Putamen (tissue), 1 donor: ENCODE results near the gene CAMSAP3.
"Not testable (repeated sequence)": the region's sequence is repeated elsewhere in the genome, so short reads cannot be mapped to it uniquely, and the experiment has no call there.

Source experiments
- DNase-seq: peaks from one replicate; pipeline ENCODE4 v3.0.0-alpha.2; 2016; ENCODE audit warnings: low spot score

Gene CAMSAP3

DNA sequence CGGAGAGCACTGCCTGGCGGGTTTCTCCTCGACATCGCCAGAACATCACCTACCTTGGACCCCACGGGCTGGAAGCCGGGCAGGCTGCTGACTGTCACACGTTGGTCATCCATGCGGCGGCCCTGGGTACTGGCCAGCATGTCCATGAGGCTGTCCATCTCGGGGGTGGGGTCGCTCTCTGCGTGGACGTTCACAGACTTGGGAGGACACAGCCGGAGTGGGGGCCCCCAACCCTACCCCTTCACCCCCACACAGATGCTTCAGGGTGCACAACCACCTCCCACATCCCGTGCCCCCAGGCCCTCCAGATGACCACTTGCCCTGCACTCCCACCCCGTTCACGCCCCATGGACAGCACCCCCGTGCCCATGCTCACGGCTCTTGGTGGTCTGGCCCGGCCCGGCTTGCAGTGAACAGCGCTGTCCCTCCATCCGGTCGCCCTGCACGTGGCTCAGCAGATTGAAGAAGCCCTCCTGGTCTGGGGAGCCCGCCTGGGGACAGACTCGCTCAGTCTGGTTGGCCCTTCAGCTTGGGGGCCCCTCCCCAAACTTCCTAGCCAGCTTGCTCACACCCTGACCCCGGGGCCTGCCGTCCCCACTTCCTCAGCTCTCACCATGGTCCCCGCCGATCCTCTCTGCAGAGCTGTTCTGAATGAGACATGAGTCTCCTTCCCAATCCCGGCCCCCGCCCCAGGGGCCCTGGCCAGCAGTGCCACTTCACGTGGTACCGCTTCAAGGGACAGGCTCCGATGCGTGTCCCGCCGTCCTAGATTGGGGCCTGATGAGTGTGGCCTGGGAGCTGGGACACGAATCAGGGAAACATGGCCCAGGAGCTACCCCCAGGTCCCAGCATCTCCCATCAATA, 36.9 kb downstream of the CAMSAP3 start:
- no peak for DNase-seq

DNA sequence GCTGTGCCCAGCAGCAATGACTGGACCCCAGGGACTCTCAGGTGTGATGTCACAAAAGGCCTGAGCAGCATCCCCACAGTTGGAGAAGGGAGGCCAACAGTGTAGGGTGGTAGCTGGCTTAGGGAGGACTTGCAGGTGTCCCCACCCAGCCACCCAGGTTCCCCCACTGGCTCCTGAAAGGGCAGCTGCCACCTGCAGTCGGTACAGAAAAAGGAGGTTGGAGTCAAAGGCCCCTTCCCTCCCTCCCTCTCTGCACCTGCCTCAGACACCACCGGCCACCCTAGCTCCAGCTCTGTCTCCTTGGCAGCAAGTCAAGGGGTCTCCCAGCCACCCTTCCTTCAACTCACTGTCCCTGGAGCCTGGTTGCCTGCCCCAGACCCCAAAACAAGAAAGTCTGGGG, 38.0 kb downstream of the CAMSAP3 start, which contains the start of gene PCP2:
TSS of gene PCP2 (minus strand) at position 22 of the 400 bp plus-strand sequence. CDS start 262 bp downstream, outside the sequence.
- no peak for DNase-seq

DNA sequence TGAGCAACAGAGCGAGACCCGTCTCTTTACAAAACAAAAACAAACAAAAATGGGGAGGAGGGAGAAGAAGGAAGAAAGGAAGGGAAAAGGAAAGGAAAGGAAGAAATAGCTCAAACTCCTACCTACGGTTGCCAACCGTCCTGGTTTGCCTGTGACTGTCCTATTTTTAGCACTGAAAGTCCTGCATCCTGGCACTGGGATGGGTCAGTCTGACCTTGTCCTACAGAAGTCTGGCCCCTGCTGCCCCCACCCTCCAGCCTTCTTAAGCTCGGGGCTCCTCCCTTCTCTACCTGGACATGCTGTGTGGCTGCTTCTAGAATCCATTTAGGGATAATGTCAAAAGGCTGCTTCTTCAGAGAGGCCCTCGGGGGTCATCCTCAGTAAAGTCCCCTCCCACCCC, 40.0 kb downstream of the CAMSAP3 start:
- DNase-seq: no peak

DNA sequence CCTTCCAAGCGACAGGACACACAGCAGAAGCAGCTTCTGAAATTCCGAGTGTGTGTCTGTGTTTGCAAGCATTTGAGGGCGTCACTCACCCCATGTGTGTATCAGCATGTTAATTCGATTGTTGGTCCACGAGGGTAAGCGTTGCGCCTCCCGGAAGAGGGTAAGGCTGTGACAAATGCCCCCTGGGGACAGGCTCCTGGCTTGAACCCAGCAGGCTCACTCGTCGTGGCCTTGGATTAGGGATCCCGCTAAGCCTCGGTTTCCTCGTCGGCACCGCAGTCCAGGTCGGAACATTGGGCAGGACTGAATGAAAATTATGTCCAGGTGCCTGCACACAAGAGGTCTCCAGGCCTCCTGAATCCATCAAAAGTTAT, 40.6 kb downstream of the CAMSAP3 start:
- DNase-seq: no peak

DNA sequence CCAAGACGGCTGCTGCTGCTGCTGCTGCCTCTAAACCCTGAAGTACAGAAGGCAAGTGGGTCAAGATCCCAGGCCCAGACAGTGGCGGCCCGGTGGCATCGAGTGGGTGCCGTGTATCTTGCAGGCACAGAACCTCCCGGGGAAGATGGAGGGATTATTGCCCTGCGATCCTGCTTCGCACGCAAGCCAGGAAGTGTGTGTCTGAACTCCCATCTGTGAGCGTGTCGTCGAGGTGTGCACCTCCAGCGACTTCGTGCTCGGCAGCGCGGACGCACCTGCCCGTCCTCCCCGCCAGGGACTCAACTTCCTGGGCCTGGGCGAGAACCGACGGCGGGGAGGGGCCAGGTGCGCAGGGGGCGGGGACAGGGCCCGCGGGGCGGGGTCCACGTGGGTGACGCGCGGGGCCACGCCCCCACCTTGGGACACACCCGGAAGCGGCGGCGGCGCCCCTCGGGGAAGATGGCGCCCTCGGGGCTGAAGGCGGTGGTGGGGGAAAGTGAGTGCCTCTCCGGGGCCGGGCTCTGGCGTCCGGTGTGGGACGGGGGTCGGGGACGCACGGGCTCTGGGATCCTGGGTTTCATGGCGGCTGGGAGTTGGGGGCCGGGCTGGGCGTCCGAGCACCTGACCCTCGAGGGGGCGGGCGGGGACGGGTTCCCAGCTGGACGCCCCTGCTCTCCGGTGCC, 41.2 kb downstream of the CAMSAP3 start, which contains the start of gene STXBP2:
TSS of gene STXBP2 (plus strand) at position 420 of the 683 bp plus-strand sequence. CDS start at position 460, 40 bp downstream.
- DNase-seq: no peak

DNA sequence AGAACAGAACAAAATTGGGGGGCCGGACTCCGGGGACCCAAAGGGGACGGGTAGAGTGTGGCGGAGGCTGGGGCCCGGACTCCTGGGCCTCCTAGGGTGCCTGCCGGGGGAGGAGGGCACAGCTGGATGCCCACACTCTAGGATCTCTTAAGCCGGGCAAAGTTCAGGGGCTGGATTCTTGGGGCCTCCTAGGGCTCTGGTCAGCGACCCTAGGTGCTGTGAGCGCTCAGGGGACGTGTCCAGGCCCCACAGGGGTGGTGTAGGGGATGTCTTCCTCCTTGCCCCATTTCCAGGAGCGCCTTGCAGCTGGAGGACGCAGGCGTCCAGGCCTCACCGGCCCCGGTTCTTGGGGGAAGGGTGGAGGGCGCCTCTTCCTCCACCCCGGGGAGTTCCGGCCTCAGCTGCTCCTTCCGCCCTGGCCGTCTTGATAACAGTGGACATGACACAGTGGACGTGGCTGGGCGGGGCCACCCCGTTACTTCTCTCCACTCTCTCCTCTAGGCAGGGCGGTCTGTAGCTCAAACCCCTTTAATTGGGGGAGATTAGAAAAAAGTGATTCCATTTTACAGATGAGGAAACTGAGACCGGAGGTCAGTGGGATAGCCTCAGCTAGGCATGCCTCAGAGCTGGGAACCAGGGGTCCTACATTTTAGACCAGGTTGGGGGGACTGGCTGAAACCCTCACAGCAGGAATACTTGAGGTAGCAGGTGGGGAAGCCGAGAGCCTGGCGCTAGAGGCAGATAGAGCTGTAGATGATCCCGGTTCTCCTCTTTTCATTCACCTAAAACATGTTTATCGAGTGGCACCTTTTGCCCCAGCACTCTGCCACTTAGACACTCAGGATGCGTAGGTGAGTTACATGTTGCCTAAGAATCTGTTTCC, 42.0 kb downstream of the CAMSAP3 start:
- DNase-seq: no peak

DNA sequence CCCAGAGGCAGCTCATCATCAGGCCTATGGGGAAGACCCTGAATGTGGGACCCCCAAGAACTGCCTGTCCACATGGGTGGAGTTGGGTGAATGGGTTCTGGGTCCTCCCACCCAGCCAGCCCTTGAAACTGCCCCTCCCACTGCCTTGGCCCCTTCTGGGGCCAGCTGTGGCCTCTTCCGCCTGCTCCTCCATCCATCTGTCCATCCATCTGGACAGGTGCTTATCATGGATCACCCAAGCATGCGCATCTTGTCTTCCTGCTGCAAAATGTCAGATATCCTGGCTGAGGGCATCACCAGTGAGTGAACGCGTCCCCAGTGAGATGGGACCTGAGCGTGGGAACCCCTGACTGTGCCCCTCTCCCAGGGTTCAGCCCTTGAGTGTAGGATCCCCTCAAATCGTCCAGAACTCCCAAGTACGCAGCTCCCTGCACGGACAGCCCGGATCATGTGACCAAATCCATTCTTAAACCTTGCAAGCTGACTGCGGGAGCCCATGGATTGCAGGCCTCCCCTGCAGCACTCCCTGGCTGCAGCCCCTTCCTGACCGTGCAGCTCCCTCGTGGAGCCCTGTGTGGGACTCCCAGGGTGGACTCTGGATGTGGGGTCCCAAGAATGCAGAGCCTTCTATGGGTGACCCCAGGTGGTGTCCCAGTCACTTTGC, 43.3 kb downstream of the CAMSAP3 start:
- no peak for DNase-seq

DNA sequence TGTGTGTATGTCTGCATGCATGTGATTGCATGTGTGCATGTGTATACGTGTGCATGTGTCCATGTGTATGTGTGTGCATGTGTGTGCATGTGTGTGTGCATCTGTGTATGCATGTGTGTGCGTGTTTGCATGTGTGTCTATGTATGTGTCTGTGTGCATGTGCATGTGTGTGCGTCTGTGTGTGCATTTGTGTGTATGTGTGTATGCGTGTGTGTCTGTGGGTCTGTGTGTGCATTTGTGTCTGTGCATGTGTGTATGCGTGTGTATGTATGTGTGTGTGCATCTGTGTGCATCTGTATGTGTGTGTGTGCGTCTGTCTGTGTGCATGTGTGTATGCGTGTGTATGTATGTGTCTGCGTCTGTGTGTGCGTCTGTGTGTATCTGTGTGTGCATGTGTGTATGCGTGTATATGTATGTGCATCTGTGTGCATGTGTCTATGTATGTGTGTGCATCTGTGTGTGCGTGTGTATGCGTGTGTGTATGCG, 44.2 kb downstream of the CAMSAP3 start:
- DNase-seq: no peak

DNA sequence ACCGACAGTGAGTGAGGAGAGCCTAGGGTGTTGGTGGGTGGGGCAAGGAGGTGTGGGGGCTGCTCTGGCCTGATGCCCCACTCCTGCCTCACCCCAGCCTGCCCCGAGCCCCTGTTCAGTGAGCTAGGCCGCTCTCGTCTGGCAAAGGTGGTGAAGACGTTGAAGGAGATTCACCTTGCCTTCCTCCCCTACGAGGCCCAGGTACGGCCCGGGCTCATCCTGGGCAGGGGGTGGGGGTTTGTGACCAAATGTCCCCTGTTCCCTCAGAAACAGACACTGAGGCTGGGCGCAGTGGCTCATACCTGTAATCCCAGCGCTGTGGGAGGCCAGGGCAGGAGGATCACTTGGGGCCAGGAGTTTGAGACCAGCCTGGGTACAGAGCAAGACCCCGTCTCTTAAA, 45.1 kb downstream of the CAMSAP3 start:
- no peak for DNase-seq

DNA sequence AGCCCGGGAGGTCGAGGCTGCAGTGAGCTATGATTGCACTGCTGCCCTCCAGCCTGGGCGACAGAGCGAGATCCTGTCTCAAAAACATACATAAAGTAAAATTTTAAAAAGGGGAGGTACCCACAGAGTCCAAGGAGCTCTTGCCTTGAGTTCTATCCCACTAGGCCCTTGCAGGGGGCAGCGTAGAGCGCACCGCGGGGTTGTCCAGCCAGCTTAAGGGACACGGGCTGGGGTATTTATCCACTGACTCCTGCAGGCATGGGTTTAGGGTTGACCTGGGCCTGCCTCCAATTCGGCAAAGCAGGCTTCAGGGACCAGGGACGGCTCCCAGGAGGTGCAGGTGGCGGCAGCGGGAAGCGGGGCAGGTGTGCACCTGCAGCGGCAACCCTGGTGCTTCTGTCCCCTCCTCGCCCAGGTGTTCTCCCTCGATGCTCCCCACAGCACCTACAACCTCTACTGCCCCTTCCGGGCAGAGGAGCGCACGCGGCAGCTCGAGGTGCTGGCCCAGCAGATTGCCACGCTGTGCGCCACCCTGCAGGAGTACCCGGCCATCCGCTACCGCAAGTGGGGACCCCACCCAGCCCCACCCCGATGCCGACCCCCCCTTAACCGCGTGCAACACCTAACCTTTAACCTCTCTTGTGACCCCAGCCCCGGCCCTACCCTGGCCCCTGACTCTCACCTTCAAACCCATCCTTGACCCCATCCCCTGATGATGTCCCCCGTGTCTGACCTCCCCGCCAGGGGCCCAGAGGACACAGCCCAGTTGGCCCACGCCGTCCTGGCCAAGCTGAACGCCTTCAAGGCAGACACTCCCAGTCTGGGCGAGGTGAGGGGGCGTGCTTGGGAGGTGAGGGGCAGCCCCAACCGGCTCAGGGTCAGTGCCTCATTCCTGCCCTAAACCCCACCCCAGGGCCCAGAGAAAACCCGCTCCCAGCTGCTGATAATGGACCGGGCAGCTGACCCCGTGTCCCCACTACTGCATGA, 45.9 kb downstream of the CAMSAP3 start:
- DNase-seq: no peak

DNA sequence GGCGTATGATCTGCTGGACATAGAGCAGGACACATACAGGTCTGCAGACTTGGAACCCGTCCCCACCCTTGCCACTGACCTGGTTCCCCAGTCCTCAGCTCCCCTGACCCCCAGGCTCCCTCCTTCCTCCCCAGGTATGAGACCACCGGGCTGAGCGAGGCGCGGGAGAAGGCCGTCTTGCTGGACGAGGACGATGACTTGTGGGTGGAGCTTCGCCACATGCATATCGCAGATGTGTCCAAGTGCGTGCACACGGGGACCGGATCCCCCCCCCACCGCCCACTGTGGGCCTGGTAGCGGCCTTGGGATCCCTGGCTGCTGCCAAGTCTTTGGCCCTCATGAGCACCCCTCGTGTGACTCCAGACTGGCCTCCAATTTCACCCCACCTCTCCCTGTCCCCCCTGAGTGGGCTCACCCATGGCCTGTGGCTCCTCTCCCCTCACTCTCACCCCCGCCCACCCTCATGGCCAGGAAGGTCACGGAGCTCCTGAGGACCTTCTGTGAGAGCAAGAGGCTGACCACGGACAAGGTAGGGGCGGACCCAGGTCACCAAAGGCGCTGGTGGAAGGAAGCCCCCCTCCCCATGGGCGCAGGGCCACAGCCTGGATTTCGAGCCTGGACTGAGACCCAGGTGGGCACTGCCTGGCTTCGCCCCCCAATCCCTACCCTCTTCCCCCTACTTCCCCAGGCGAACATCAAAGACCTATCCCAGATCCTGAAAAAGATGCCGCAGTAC, 46.8 kb downstream of the CAMSAP3 start:
- no peak for DNase-seq

DNA sequence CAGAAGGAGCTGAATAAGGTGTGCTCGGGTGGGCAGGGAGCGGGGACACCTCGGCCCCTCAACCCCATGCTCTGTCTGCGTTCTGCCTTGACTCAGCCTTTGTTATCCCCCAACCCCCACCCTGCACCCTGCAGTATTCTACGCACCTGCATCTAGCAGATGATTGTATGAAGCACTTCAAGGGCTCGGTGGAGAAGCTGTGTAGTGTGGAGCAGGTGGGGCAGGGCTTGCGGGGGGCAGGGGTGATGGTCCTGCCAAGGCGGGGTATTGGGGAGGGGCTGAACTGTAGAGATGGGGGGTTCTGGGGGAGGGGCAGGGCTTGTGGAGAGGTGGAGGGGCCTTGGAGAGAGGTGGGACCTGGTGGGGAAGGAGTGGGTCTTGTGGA, 47.4 kb downstream of the CAMSAP3 start:
- DNase-seq: no peak

DNA sequence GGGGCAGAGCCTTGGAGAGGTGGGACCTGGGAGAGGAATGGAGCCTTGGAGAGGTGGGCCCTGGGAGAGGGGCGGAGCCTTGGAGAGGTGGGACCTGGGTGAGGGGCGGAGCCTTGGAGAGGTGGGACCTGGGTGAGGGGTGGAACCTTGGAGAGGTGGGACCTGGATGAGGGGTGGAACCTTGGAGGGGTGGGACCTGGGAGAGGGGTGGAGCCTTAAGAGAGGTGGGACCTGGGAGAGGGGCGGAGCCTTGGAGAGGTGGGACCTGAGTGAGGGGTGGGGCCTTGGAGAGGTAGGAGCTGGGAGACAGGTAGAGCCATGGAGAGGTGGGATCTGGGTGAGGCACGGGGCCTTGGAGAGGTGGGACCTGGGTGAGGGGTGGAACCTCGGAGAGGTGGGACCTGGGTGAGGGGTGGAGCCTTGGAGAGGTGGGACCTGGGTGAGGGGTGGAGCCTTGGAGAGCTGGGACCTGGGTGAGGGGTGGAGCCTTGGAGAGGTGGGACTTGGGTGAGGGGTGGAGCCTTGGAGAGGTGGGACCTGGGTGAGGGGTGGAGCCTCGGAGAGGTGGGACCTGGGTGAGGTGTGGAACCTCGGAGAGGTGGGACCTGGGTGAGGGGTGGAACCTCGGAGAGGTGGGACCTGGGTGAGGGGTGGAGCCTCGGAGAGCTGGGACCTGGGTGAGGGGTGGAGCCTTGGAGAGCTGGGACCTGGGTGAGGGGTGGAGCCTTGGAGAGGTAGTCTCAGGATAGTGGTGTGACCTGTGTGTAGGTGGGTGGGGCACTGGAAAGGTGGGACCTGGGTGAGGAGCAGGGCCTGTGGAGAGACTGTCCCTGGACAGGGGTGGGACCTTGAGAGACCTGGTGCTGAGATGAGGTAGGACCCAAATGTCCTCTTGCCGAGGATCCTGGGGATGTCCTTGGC, 48.2 kb downstream of the CAMSAP3 start:
- not testable (repeated sequence) for DNase-seq

DNA sequence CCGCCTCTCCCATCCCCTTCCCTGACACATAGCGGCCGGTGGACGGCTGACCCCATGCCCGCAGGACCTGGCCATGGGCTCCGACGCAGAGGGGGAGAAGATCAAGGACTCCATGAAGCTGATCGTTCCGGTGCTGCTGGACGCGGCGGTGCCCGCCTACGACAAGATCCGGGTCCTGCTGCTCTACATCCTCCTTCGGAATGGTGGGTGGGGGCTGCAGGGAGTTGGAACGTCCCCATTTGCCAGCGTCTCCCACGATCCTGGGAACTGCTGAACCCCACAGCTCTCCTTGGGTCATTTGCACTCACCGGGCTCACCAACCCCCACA, 48.9 kb downstream of the CAMSAP3 start:
- DNase-seq: no peak

DNA sequence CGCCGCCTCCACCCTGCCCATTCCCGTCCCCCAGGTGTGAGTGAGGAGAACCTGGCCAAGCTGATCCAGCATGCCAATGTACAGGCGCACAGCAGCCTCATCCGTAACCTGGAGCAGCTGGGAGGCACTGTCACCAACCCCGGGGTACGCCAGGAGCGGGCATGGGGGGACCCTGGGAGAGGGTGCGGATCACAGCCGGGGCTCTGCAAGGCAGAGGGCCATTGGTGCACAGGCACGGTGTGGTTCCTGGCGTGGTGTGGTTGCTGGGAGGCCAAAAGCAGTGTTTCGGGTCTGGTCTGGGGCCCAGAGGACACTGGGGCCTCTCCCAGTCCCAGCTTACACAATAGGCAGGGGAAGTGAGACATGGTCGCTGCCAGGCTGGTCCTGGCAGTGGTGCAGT, 49.5 kb downstream of the CAMSAP3 start:
- no peak for DNase-seq

DNA sequence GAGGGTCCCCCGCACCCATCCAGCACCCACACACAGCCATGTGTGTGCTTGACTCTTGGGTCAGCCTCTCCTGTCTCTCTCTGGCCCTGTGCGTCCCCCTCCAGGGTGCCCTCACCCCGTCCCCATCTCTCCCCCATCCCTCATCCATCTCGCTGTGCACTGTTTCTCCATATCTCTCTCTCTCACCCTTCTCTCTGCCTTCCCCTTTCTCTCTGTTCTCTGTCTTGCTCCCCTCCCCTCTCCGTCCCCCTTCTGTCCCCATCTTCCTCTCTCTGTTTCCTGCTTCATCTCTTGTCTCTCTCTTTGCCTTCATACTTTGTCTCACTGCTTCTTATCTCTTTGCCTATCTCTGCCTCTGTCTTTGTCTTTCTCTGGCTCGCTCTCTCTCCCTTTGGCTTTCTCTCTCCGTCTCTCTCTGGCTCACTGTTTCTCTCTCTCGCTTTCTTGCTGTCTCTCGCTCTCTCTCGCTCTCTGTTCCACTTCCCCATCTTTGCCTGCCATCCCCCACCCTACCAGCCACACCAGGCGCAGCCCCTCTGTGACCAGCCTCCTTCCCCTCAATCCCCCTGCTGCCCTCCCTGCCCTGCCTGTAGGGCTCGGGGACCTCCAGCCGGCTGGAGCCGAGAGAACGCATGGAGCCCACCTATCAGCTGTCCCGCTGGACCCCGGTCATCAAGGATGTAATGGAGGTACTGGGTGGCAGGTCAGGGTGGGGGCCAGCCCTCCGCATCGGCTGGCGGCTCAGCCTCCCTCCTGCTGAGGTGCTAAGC, 50.2 kb downstream of the CAMSAP3 start:
- DNase-seq: no peak

DNA sequence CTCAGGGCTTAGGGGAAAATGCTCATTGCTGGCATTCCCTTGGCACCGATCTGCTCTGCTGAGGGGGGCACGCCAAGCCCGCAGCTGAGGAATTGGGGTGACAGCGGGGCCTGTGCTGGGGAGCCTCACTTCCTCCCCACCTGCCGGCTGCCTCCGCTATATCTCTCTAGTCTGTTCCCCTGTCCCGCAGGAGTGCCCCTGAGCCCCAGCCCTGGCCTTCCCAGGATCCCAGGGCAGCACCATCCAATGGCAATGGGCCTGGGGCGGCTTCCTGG, 50.7 kb downstream of the CAMSAP3 start:
- DNase-seq: no peak

DNA sequence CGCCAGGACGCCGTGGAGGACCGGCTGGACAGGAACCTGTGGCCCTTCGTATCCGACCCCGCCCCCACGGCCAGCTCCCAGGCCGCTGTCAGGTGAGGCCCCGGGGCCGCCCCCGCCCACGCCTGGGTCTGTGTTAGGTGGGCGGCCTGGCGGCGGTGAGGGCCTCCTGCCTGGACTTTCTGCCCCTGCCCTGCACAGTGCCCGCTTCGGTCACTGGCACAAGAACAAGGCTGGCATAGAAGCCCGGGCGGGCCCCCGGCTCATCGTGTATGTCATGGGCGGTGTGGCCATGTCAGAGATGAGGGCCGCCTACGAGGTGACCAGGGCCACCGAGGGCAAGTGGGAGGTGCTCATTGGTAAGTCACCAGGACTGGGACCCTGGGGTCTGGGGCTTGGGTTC, 51.5 kb downstream of the CAMSAP3 start:
- no peak for DNase-seq
